Measurements from ENCODE around the gene LRRC49.
"Not testable (repeated sequence)": the region's sequence is repeated elsewhere in the genome, so short reads cannot be mapped to it uniquely, and the experiment has no call there.

LRRC49 gene

DNA sequence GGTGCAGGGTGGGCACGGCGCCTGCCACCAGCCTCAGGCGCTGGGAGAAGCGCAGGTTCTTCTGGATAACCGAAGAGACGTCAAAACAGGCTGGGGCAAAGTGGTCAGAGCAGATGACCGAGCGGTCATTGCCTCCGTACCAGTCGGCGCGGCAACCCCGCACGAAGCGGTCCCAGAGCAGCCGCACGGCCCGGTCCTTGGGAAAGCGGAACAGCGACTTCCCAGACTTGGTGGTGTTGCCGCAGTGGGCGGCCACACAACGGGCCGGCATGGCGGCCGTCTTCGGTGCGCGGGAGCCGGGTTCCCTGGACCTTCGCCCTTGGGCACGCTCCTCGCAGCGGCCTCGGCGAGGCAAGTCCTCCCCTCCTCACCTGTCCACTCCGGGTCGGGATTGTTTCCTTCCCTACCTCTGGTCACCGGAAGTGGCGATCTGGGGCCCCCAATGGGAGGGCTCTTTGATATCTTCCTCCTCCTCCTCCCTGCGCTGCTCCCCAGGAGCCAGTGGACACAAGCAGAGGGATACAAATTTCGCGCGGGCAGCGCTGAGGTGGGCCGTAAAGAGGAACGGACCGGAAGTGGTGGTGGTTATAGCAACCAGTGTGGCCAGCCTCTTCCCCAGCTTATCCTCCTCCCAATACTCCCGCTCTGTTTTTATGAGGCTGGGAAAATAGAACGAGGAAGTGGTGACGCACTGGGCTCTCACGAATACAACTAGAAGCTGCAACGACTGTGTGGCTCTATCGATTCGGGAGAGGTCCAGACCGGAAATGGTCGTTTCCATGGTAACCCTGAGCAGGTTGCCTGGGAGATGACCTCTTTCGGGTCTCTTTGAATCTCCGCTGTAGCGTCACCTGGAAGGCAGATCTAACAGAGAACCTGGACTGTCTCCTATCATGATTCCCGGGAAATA is at the start of gene LRRC49, which contains the start of gene THAP10:
LRRC49 (plus strand) TSS at position 825 of the 910 bp plus-strand sequence; CDS start at position 894, 69 bp downstream.
THAP10 (minus strand) TSS at position 432 of the 910 bp plus-strand sequence; CDS start at position 271, 161 bp downstream.
- peak; percentile 97 for DNase-seq (ENCODE audit: low read depth)

DNA sequence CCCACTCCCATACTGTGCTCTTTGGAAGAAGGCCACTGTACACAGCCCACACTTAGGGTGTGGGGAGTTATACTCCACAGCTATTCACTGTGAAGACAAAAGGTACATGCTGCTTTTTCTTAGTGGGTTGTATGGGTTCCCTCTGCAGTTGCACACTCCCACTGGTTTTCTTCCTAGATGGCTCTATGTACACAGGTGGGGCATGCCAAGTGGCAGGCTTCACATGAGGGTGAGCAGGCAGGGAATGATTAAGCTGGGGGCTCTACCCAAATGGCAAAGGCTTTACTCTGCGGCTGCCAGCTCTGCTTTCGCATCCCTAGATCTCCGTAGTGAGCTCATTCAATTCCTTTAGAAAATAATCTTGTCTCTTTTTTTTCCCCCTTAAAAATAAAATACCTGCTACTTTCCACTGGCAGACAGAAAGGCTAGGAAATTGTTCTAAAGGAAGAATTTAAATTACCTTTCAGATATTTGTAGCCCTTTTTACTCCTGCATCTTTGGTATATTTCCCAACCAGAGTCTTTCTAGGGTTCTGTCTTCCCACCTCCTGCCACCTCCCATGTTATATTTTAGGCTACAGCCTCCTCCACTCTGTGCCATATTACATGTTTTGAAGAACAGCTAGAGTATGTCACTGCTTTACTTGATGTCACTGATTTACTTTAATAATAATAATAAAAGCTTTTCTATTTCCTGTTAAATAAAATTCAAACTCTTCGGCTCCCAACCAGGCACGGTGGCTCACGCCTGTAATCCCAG is 46.8 kb upstream of the LRRC49 start:
- no peak for DNase-seq (ENCODE audit: low read depth)

DNA sequence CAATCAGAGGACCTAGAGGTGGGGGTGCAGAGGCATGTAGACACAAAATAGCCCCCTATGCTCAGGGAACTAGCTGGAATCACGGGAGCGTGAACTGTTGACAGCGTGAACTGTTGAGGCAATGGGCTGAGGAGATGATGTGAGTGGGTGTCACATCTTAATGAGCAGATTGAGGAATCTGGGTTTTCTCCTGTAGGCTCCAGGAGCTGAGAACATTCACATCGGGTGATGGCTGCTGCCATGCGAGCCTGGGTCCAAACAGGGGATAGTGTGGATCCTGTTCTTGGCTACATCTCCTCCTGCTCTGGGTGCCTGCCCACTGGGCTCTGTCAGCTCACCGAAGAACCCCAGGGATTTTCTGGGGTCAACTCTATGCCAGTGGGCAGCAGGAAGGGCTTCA is 40.7 kb upstream of the LRRC49 start:
- no peak for DNase-seq (ENCODE audit: low read depth)

DNA sequence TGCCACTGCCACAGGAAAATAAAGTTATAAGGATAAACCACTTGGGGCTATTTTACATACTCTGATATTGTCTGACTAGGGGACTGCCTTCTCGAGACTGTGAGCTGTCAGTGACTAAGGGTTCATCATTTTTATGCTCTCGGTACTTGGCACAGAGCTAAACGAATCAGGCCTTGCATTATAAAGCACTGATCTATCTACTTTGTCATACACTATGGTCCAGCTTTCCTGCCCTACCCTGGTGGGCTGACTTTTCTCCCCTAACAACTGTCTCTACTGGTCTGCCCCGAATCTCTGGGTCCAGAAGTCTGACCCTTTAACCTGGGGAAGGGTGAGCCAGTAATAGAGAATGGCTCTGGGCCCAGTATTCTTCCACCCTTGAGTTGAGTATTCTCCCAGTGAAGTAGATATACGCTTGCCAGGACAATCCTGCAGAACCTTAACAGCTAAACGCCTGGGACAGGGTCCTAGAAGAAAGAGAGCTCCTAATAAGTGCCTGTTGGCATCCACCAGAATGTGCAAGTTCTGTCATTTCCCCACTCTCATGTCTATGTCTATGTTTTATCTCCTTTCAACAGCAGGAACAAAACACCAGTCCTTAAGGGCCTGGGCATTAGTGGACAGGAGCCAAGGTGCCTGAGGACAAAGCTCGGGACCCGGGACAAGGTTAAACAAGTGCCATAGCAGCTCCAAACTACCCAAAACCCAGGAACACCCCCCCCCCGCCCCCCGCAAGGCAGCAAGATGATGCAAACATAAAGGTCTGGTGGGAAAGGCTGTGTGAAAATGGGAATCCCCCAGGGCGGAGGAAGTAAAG is 39.9 kb upstream of the LRRC49 start:
- DNase-seq (ENCODE audit: low read depth) = no peak

DNA sequence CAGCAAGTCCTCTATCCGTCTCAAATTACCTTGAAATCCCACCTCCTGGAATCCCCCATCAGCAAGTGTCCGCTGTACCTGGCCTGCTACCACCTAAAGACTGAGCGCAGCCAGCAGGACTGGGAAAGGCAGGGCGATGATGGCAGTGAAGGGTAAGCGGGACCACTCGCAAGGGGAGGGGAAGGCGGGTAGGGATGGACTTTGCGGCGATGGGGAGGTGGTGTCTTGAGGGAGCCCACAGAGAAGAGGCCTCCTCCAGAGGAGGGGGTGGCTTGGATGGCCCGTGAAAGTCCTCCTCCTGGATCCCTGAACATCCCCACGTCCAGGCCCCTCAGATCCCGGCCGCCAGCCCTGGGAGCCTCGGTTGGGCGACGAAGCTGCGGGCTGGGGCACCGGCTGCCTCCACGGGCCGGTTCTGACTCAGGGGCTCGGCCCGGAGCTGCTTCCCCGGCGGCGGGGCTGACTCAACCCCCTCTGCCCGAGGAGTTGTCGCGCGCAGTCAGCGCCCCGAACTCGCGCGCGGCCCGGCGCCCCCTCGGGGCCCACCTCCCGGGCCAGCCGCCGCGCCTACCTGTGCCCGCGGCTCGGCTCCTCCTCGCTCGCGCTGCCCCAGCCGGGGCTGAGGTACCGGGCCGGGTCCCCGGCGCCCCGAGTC is 39.2 kb upstream of the LRRC49 start:
- DNase-seq (ENCODE audit: low read depth) = no peak

GRCh38 chr15:70853973-70854665 is 38.5 kb upstream of the LRRC49 start, which contains the start of gene LARP6:
Gene LARP6 (minus strand): TSS chr15:70854157. CDS start chr15:70854088, 69 bp downstream.
- DNase-seq (ENCODE audit: low read depth) = no peak

DNA sequence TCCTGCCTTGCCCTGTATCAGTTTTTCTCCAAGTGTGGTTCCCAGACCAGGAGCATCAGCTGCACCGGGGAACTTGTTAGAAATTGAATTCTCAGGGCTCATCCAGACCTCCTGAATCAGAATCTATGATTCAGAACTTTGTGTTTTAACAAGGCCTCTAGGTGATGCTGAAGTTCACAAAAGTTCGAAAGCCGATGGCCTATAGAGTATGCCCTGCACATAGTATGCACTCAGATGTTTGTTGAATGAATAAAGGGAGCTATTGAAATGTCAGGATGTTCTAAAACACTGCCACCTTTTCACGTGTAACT is 38.0 kb upstream of the LRRC49 start:
- DNase-seq (ENCODE audit: low read depth) = no peak

- no peak for DNase-seq (ENCODE audit: low read depth)
Measured at GRCh38 chr15:70855764-70856163, 36.9 kb upstream of the LRRC49 start.

DNA sequence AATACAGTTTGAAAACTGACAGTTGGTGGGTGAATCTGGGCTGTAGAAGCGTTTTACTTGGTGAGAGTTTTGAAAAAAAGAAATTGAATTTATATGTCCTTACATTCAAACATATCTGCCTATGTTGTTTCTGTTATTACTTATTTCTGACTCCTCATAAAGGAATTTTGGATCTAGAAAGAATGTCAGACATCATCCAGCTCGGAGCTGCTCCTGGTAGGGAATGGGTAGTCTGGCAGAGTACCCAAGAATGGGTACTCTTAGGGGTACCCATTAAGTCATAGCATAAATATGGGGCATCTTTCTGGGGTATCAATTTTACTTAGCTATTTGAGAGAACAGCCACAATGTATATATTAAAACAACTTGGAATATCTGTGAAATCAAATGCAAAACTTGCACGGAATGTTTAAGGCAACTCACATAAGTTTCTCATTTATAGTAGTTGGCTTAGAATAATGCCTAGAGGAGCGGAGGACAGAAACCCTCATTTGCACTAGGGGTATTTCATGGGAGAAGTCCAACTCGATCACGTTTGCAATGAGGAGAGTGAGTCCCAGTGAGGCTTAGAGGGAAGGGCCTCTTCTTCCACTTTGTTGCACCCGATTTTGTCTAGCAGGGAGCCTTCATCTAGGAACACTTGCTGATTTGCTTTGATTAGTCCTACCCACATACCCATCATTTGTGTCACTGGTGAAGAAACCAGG is 36.3 kb upstream of the LRRC49 start:
- DNase-seq (ENCODE audit: low read depth) = no peak

- DNase-seq (ENCODE audit: low read depth) = peak; percentile 99
Measured at GRCh38 chr15:70856884-70857561, 35.6 kb upstream of the LRRC49 start.

GRCh38 chr15:70857562-70858285 is 34.9 kb upstream of the LRRC49 start:
- DNase-seq (ENCODE audit: low read depth) = no peak

DNA sequence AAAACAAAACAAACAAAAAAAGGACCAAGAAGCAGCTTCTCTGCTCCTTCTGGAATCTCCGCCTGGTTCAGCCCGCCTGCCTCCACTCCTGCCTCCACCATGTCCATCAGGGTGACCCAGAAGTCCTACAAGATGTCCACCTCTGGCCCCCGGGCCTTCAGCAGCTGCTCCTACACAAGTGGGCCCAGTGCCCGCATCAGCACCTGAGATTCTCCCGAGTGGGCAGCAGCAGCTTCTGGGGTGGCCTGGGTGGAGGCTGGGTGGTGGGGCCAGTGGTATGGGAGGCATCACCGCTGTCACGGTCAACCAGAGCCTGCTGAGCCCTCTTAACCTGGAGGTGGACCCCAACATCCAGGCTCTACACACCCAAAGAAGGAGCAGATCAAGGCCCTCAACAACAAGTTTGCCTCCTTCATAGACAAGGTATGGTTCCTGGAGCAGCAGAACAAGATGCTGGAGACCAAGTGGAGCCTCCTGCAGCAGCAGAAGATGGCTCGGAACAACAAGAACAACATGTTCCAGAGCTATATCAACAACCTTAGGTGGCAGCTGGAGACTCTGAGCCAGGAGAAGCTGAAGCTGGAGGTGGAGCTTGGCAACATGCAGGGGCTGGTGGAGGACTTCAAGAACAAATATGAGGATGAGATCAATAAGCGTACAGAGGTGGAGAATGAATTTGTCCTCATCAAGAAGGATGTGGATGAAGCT is 33.9 kb upstream of the LRRC49 start:
- not testable (repeated sequence) for DNase-seq (ENCODE audit: low read depth)

GRCh38 chr15:70859322-70859908 is 33.2 kb upstream of the LRRC49 start:
- no peak for DNase-seq (ENCODE audit: low read depth)

GRCh38 chr15:70859998-70860397 is 32.6 kb upstream of the LRRC49 start:
- DNase-seq (ENCODE audit: low read depth) = no peak

DNA sequence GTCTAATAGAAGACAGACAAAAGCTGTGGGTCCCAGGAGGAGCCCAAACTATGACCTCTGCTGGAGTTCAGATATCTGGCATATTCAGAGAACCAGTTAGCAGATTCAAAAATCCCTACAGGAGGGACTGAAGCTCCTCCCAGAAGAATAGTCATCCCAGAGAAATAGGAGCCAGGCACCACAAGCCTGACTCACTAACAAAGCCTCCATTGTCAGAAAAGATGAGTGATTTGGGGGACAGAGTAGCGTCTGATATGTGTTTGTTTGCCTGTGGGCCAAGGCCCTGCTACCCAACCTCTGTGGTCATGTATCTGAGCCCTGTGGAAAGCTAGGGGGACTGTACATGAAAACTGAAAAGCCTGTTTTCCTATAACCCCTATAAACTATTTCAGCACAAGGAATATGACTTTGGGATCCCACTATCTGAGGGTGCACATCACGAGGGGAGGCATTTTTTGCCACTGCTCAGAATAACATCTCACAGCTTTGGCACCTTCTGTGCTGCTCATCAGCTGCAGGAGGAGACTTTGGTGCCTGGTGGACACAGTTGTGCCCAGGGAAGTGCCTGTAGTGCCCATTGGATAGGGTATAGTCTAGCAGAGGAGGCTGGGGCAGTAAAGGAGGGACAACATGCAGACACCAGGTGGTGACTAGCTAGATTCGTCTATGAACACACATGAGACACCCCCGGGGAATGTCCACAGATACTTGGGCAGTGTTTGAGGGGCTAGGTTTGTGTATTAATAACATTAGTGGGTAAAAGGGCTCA is 29.0 kb upstream of the LRRC49 start:
- DNase-seq (ENCODE audit: low read depth) = peak; percentile 89

GRCh38 chr15:70866982-70867641 is 25.5 kb upstream of the LRRC49 start:
- no peak for DNase-seq (ENCODE audit: low read depth)
